ENCODE data around the gene DCBLD1. TPM values are rescaled to one million over a fixed set of nuclear protein-coding genes. Genes with fewer than 3 reads are reported as not detected.

DCBLD1 gene
- total RNA-seq, 1 experiment from 2014 or later = 19.5 TPM

GRCh38 chr6:117547688-117548621 is 65.5 kb downstream of the DCBLD1 start:
- BruUV-seq (replicated peaks) = no TSS peak
- no peak overlapping the region for H3K9ac ChIP-seq (ENCODE audit: low read length)
- ChIA-PET CTCF (interaction anchor here (0.8 to 1.4 kb wide), 2 partner anchors 8 to 99 kb away, joined by 3 read pairs; no protein-coding TSS in a partner anchor), RAD21 (ENCODE audit: low non-redundant PET in 1 of 2, low total read pairs in 2 of 2, uncharacterized antibody in 2 of 2, unreplicated experiment in 2 of 2) (no interaction called here), POLR2A (no interaction called here)
- H3K4me3 ChIP-seq (replicated peaks in 1 of 2; ENCODE audit: low read depth in 1 of 2, low read length in 2 of 2) = no peak overlapping the region
- peaks cover 20 to 30% of the 10 kb centered on the region in 2 experiments for H3K4me1 ChIP-seq (ENCODE audit: control insufficient read depth in 1 of 2, insufficient read depth in 2 of 2, low read length in 2 of 2)
- no peak for TF ChIP-seq SP1 (IDR thresholded peaks at IDR 0.05; ENCODE audit: low read depth)
- no peak for TF ChIP-seq SRF (IDR thresholded peaks at IDR 0.05; ENCODE audit: low read depth)
- no peak for TF ChIP-seq ATF3 (IDR thresholded peaks at IDR 0.05)
- no peak for TF ChIP-seq EZH2 (IDR thresholded peaks at IDR 0.05)
- TF ChIP-seq POLR2A (IDR thresholded peaks at IDR 0.05; ENCODE audit: borderline replicate concordance, extremely low read depth, insufficient read depth, insufficient read length) = no peak
- TF ChIP-seq CTCF (IDR thresholded peaks at IDR 0.05 in 2 of 3, conservative IDR thresholded peaks at IDR 0.05 in 1 of 3; ENCODE audit: borderline replicate concordance in 1 of 3, insufficient read depth in 1 of 3, low read depth in 2 of 3, low read length in 2 of 3) = no peak
- TF ChIP-seq EZH2phosphoT487 (IDR thresholded peaks at IDR 0.05; ENCODE audit: borderline replicate concordance) = no peak
- TF ChIP-seq TCF7L2 (IDR thresholded peaks at IDR 0.05; ENCODE audit: borderline replicate concordance, extremely low read depth, insufficient read depth, insufficient read length) = no peak
- no peak for TF ChIP-seq ZFX (IDR thresholded peaks at IDR 0.05)
- no peak for TF ChIP-seq ELF1 (IDR thresholded peaks at IDR 0.05; ENCODE audit: borderline replicate concordance, low read depth)
- no peaks in the 10 kb centered on the region for H4K20me1 ChIP-seq (ENCODE audit: insufficient read depth)
- no peaks in the 10 kb centered on the region for H3K9me3 ChIP-seq (ENCODE audit: control insufficient read depth in 1 of 2, insufficient read depth in 1 of 2, low read depth in 1 of 2, low read length in 2 of 2)
- intact Hi-C loops (cut with micrococcal nuclease) = no loop called here
- H3K27ac ChIP-seq (ENCODE audit: low read depth, low read length) = peak overlapping the region; percentile 10
- no peaks in the 10 kb centered on the region for H3K9me2 ChIP-seq (ENCODE audit: insufficient read depth)
- ATAC-seq (no peak), DNase-seq (ENCODE audit: low read depth, low spot score) (no peak)
- H3K27me3 ChIP-seq (ENCODE audit: insufficient read depth, low read length) = no peaks in the 10 kb centered on the region
- H2AFZ ChIP-seq (ENCODE audit: low read depth, low read length, poor library complexity, severe bottlenecking) = no peak overlapping the region
- H3K36me3 ChIP-seq (ENCODE audit: control insufficient read depth in 1 of 2, insufficient read depth in 2 of 2, low read length in 2 of 2) = peaks cover 0 to 13% of the 10 kb centered on the region in 2 experiments; a peak in 1 of 4 replicates
- H3K79me2 ChIP-seq (ENCODE audit: insufficient read depth, low read length) = no peaks in the 10 kb centered on the region
- H3K4me2 ChIP-seq (ENCODE audit: low read length) = peak overlapping the region; percentile 39
